HCT116 (cell line): ENCODE results near the gene GNG7. TPM values are rescaled to one million over a fixed set of nuclear protein-coding genes. Genes with fewer than 3 reads are reported as not detected.

Experiments used
- ATAC-seq: fragments of 200-7000 bp; cut with Tn5 transposase; 2 replicates; pipeline ENCODE4 v1.9.1; 2020; ENCODE audit warnings: mild to moderate bottlenecking, moderate library complexity
- BruUV-seq: library from RNA; stranded (reverse); fragments of 400-500 nt; replicated peaks from 2 replicates; lab custom pipeline; 2021; lab: Mats Ljungman, UMichigan
- CTCF ChIA-PET: fragments of 300-600 bp; sonication (Branson Sonifier 250); formaldehyde crosslinking; loops from one replicate; lab custom pipeline; 2021; ENCODE audit warnings: antibody characterized with exemption; lab: Charles Lee
- POLR2A ChIA-PET: fragments of 300-600, 350-600 bp; sonication (Branson Sonifier 250); formaldehyde crosslinking; loops from one replicate; lab custom pipeline; 2021; ENCODE audit warnings: antibody characterized with exemption; lab: Charles Lee
- RAD21 ChIA-PET, 2 experiments: fragments of 300-600 bp; sonication (Branson Sonifier 250); formaldehyde crosslinking; loops; one replicate each; lab custom pipeline; 2023; ENCODE audit warnings: low total read pairs in 2 of 2; ENCODE audit not compliant: uncharacterized antibody in 2 of 2, unreplicated experiment in 2 of 2, low non-redundant PET in 1 of 2; lab: Charles Lee
- DNase-seq: peaks from one replicate; pipeline ENCODE4 v3.0.0-alpha.2; 2010; ENCODE audit warnings: low read depth, low spot score
- H2AFZ ChIP-seq: fragments of 200-600 bp; shearing (Covaris generic), sonication (generic); 2 replicates; pipeline ENCODE4 v1.6.1; 2017; ENCODE audit warnings: low read depth, mixed run types, mixed read lengths, antibody characterized with exemption, low read length; ENCODE audit not compliant: poor library complexity, severe bottlenecking
- H3K27ac ChIP-seq: 2 replicates; pipeline ENCODE4 v1.5.1; 2012; ENCODE audit warnings: low read depth, low read length
- H3K27me3 ChIP-seq: fragments of 200-600 bp; sonication (generic); 2 replicates; pipeline ENCODE4 v1.6.1; 2016; ENCODE audit warnings: mixed run types, low read length, mixed read lengths; ENCODE audit not compliant: insufficient read depth
- H3K36me3 ChIP-seq, 2 experiments: fragments of 200-500 bp in 1 of 2; fragments of 200-600 bp in 1 of 2; sonication (Bioruptor generic) in 1 of 2; sonication (generic) in 1 of 2; 2 replicates each; pipeline versions ENCODE4 v1.5.1 to v1.6.1; 2014 to 2016; ENCODE audit warnings: low read length in 2 of 2, inconsistent platforms in 1 of 2, mixed read lengths in 1 of 2, mixed run types in 1 of 2; ENCODE audit not compliant: insufficient read depth in 2 of 2, control insufficient read depth in 1 of 2
- H3K4me1 ChIP-seq, 2 experiments: fragments of 200-600 bp in 1 of 2; sonication (generic) in 1 of 2; 2 replicates each; pipeline versions ENCODE4 v1.5.1 to v1.6.1; 2012 to 2017; ENCODE audit warnings: low read length in 2 of 2, inconsistent platforms in 1 of 2, mild to moderate bottlenecking in 1 of 2, mixed read lengths in 1 of 2, mixed run types in 1 of 2, moderate library complexity in 1 of 2; ENCODE audit not compliant: insufficient read depth in 2 of 2, control insufficient read depth in 1 of 2
- H3K4me2 ChIP-seq: fragments of 200-600 bp; sonication (generic); 2 replicates; pipeline ENCODE4 v1.6.1; 2017; ENCODE audit warnings: mixed run types, low read length, mixed read lengths
- H3K4me3 ChIP-seq, 2 experiments: fragments of 200-600 bp in 1 of 2; sonication (generic) in 1 of 2; replicated peaks in 1 of 2; 2 replicates each; pipeline ENCODE4 v1.5.1; 2011 to 2016; ENCODE audit warnings: low read length in 2 of 2, control low read depth in 1 of 2, low read depth in 1 of 2, mild to moderate bottlenecking in 1 of 2, mixed read lengths in 1 of 2, mixed run types in 1 of 2
- H3K79me2 ChIP-seq: fragments of 200-600 bp; sonication (generic); 2 replicates; pipeline ENCODE4 v1.6.1; 2017; ENCODE audit warnings: mild to moderate bottlenecking, mixed run types, low read length, moderate library complexity, mixed read lengths; ENCODE audit not compliant: insufficient read depth
- H3K9ac ChIP-seq: fragments of 200-600 bp; sonication (generic); 2 replicates; pipeline ENCODE4 v1.6.1; 2016; ENCODE audit warnings: low read length, mixed read lengths
- H3K9me2 ChIP-seq: fragments of 200-600 bp; sonication (generic), shearing (Covaris generic); 2 replicates; pipeline ENCODE4 v1.6.1; 2017; ENCODE audit warnings: mixed run types, mild to moderate bottlenecking, moderate library complexity; ENCODE audit not compliant: insufficient read depth
- H3K9me3 ChIP-seq, 2 experiments: fragments of 200-500 bp in 1 of 2; fragments of 200-600 bp in 1 of 2; sonication (Bioruptor generic) in 1 of 2; sonication (generic) in 1 of 2; 2 replicates each; pipeline ENCODE4 v1.6.1; 2014 to 2017; ENCODE audit warnings: low read length in 2 of 2, mixed read lengths in 2 of 2, inconsistent platforms in 1 of 2, low read depth in 1 of 2, mild to moderate bottlenecking in 1 of 2, mixed run types in 1 of 2, moderate library complexity in 1 of 2; ENCODE audit not compliant: control insufficient read depth in 1 of 2, insufficient read depth in 1 of 2
- H4K20me1 ChIP-seq: fragments of 200-600 bp; sonication (generic), shearing (Covaris generic); 2 replicates; pipeline ENCODE4 v1.6.1; 2017; ENCODE audit warnings: mixed run types, mild to moderate bottlenecking, moderate library complexity; ENCODE audit not compliant: insufficient read depth
- CTCF ChIP-seq, 3 experiments: fragments of 200-600 bp in 1 of 3; sonication (generic) in 1 of 3; IDR thresholded peaks in 2 of 3; conservative IDR thresholded peaks in 1 of 3; 2 replicates each; pipeline ENCODE4 v1.5.1; 2012 to 2017; ENCODE audit warnings: low read depth in 2 of 3, low read length in 2 of 3, antibody characterized with exemption in 1 of 3, borderline replicate concordance in 1 of 3, control low read depth in 1 of 3, mild to moderate bottlenecking in 1 of 3, mixed read lengths in 1 of 3, mixed run types in 1 of 3, moderate library complexity in 1 of 3; ENCODE audit not compliant: insufficient read depth in 1 of 3
- RAD21 ChIP-seq: IDR thresholded peaks from 2 replicates; pipeline ENCODE4 v1.6.1; 2012; ENCODE audit warnings: low read depth, mild to moderate bottlenecking
- ZFX ChIP-seq: fragments of 450-650 bp; IDR thresholded peaks from 2 replicates; pipeline ENCODE4 v1.6.1; 2017
- intact Hi-C: fragments of 100-400 bp; cut with micrococcal nuclease; formaldehyde crosslinking; loops from 2 replicates; pipeline ENCODE4 v1.10.0; 2022
- total RNA-seq: library from RNA; stranded (reverse); gene quantifications from one replicate; pipeline ENCODE4 v1.2.1, GENCODE V29; 2021; ENCODE audit not compliant: unreplicated experiment

Gene GNG7
- total RNA-seq, 1 experiment from 2014 or later = 11.3 TPM

DNA sequence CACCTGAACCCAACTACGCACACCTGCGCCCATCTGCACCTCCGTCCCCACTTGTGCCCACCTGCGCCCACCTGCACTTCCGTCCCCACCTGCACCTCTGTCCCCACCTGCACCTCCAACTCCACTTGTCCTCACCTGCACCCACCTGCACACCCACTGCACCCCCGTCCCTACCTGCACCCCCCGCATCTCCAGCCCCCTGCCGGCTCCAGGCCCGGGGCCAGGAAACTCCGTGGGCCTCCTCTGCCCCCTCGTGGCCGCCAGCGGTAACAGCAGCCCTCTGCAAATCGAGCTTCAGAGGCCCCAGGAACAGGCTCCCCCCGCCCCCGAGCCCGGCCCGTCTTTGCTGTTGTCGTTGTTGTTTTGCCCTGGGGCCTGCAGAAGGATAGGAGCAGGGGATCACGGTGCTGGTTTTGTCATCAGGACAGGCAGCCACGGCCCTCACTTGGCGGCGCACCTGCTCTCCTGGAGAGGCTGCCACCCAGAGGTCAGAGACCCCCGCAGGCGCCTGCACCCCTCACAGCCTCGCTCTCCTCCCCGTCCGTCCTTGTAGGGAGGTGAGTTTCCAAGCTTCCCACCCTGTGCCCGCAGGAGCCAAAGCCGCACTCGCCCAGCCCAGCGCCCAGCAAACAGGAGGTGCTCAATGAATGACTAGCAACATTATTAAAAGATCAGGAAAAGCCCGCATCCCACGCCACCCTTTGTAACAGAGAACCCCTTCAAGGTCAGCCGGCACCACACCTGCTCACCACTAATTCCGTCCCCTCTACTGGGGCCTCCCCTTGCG, 65.4 kb downstream of the GNG7 start:
- ChIA-PET POLR2A (interaction anchor here (1.2 kb wide), 1 partner anchor 161 kb away, joined by 9 read pairs; the partner anchor contains the start of gene GADD45B), CTCF (interaction anchor here (0.5 to 2.1 kb wide), 18 partner anchors 9 to 700 kb away, joined by 3 to 13 read pairs (median 3); partner anchors contain the start of genes GNG7, LSM7 and TIMM13), RAD21 (interaction anchor here (0.7 to 1.2 kb wide), 7 partner anchors 11 to 264 kb away, joined by 3 to 5 read pairs (median 4); partner anchors contain the start of gene ZNF57 (in 1 of the 2))
- Histone ChIP-seq H3K9me3 (no peaks in the 10 kb centered on the region), H3K4me3 (no peak overlapping the region), H3K9me2 (no peaks in the 10 kb centered on the region), H4K20me1 (no peaks in the 10 kb centered on the region), H3K79me2 (no peaks in the 10 kb centered on the region), H3K9ac (no peak overlapping the region), H3K27me3 (no peaks in the 10 kb centered on the region), H3K36me3 (no peaks in the 10 kb centered on the region), H3K4me2 (peak overlapping the region; percentile 42), H3K4me1 (peaks cover 5 to 15% of the 10 kb centered on the region in 2 experiments; a peak in 2 of 4 replicates), H2AFZ (no peak overlapping the region), H3K27ac (no peak overlapping the region)
- DNase-seq (no peak), ATAC-seq (peak; percentile 86)
- intact Hi-C loops = no loop called here
- peak; percentile 87 to 90 (median 89) for TF ChIP-seq CTCF (IDR thresholded peaks at IDR 0.05 in 2 of 3, conservative IDR thresholded peaks at IDR 0.05 in 1 of 3; ENCODE audit: borderline replicate concordance in 1 of 3, insufficient read depth in 1 of 3, low read depth in 2 of 3, low read length in 2 of 3)
- TF ChIP-seq RAD21 = peak; percentile 91
- no peak for TF ChIP-seq ZFX
- BruUV-seq = no TSS peak
